ENCODE data around the gene ZFAND2B. TPM values are rescaled to one million over a fixed set of nuclear protein-coding genes. Genes with fewer than 3 reads are reported as not detected.

The ZFAND2B gene
- polyA plus RNA-seq, 1 of the 3 experiments (the other 2 are of a cell fraction) = 39.9 TPM

DNA sequence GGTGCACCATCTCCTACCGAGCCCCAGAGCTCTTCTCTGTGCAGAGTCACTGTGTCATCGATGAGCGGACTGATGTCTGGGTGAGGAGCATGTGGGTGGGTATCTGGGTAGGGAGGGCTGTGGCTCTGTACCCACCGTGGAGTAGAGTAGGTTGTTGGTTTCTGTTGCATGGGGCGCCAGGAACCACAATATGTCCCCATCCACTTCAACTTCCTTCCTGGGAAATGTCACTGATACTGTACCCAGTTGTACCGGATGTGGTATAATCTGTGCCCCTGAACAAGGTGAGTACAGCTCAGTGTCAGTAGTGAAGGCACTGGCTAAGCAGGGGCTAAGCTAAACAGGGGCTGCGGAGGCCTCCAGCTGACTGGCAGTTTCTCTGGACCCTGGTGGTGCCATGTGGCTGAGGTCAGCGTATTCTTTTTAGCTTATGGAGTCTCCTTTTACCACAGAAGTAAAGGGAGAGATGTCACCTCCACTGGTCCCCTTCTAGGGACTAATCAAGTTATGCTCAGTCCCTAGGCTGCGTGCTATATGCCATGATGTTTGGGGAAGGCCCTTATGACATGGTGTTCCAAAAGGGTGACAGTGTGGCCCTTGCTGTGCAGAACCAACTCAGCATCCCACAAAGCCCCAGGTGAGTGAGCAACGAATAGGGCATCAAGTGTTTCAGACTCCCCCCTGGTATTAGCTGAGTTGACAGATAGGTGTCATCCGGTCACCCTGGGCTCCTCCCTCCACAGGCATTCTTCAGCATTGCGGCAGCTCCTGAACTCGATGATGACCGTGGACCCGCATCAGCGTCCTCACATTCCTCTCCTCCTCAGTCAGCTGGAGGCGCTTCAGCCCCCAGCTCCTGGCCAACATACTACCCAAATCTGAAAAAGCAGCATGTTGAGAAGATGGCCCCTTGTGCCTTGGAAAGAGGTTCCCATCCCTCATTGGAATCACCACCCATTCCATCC is 41.4 kb downstream of the ZFAND2B start (continued):
- TF ChIP-seq SMC3 (IDR thresholded peaks at IDR 0.05; ENCODE audit: low read depth, low read length) = no peak
- TF ChIP-seq, protein P1, sequence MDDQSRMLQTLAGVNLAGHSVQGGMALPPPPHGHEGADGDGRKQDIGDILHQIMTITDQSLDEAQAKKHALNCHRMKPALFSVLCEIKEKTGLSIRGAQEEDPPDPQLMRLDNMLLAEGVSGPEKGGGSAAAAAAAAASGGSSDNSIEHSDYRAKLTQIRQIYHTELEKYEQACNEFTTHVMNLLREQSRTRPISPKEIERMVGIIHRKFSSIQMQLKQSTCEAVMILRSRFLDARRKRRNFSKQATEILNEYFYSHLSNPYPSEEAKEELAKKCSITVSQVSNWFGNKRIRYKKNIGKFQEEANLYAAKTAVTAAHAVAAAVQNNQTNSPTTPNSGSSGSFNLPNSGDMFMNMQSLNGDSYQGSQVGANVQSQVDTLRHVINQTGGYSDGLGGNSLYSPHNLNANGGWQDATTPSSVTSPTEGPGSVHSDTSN (IDR thresholded peaks at IDR 0.05) = no peak

DNA sequence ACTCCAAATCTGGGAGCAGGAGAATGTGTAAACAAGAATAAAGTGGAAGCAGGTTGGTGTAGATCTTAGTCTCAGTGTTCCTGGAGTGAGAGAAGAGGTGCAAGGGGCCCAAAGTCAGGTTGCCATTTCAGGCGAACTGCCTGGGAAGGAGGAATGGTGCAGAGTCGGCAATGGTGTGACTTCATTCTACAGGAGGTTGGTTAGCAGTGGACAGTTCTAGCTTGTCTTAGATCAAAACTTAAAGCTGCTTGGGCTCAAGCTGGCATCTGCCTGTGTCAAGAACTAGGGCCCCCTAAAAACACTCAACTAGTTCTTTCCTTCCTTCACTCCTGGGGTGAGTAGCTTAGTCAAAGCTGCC is 42.2 kb downstream of the ZFAND2B start:
- H3K4me2 ChIP-seq = peak overlapping the region; percentile 34; the same call in 1 of the 2 replicates

More for the DNA sequence above, 42.2 kb downstream of the ZFAND2B start:
- H3K9me3 ChIP-seq = no peaks in the 10 kb centered on the region
- peak overlapping the region in 1 of 2 experiments; percentile 56; a peak in 1 of 4 replicates for H3K27ac ChIP-seq (ENCODE audit: low read depth in 2 of 2, low read length in 1 of 2)
- WGBS (ENCODE audit: low lambda C conversion rate) = 61% methylated on average over 2 of the region's 2 CpGs
- peaks cover 20% of the 10 kb centered on the region for H3K79me2 ChIP-seq (ENCODE audit: insufficient read depth)
- H3F3A ChIP-seq (replicated peaks; ENCODE audit: insufficient read depth) = peaks cover 19% of the 10 kb centered on the region
- H3K4me3 ChIP-seq (ENCODE audit: low read depth in 2 of 2, low read length in 1 of 2) = no peak overlapping the region
- no peak for TF ChIP-seq NRF1 (IDR thresholded peaks at IDR 0.05; ENCODE audit: low read depth, low read length)
- TF ChIP-seq, protein P2, sequence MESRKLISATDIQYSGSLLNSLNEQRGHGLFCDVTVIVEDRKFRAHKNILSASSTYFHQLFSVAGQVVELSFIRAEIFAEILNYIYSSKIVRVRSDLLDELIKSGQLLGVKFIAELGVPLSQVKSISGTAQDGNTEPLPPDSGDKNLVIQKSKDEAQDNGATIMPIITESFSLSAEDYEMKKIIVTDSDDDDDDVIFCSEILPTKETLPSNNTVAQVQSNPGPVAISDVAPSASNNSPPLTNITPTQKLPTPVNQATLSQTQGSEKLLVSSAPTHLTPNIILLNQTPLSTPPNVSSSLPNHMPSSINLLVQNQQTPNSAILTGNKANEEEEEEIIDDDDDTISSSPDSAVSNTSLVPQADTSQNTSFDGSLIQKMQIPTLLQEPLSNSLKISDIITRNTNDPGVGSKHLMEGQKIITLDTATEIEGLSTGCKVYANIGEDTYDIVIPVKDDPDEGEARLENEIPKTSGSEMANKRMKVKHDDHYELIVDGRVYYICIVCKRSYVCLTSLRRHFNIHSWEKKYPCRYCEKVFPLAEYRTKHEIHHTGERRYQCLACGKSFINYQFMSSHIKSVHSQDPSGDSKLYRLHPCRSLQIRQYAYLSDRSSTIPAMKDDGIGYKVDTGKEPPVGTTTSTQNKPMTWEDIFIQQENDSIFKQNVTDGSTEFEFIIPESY (IDR thresholded peaks at IDR 0.05; ENCODE audit: borderline replicate concordance, low read depth) = no peak
- TF ChIP-seq, protein P3, sequence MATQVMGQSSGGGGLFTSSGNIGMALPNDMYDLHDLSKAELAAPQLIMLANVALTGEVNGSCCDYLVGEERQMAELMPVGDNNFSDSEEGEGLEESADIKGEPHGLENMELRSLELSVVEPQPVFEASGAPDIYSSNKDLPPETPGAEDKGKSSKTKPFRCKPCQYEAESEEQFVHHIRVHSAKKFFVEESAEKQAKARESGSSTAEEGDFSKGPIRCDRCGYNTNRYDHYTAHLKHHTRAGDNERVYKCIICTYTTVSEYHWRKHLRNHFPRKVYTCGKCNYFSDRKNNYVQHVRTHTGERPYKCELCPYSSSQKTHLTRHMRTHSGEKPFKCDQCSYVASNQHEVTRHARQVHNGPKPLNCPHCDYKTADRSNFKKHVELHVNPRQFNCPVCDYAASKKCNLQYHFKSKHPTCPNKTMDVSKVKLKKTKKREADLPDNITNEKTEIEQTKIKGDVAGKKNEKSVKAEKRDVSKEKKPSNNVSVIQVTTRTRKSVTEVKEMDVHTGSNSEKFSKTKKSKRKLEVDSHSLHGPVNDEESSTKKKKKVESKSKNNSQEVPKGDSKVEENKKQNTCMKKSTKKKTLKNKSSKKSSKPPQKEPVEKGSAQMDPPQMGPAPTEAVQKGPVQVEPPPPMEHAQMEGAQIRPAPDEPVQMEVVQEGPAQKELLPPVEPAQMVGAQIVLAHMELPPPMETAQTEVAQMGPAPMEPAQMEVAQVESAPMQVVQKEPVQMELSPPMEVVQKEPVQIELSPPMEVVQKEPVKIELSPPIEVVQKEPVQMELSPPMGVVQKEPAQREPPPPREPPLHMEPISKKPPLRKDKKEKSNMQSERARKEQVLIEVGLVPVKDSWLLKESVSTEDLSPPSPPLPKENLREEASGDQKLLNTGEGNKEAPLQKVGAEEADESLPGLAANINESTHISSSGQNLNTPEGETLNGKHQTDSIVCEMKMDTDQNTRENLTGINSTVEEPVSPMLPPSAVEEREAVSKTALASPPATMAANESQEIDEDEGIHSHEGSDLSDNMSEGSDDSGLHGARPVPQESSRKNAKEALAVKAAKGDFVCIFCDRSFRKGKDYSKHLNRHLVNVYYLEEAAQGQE (IDR thresholded peaks at IDR 0.05; ENCODE audit: low read depth, low read length) = no peak
- ChIA-PET POLR2A (interaction anchor here (1.3 kb wide), 1 partner anchor 579 kb away, joined by 3 read pairs; no protein-coding TSS in a partner anchor), CTCF (interaction anchor here (0.9 to 3.5 kb wide), 7 partner anchors 18 to 129 kb away, joined by 3 to 19 read pairs (median 5); no protein-coding TSS in a partner anchor)
- H4K20me1 ChIP-seq (ENCODE audit: insufficient read depth) = no peaks in the 10 kb centered on the region
- H3K9me2 ChIP-seq = no peaks in the 10 kb centered on the region
- H2AFZ ChIP-seq (ENCODE audit: low read depth) = no peak overlapping the region
- peaks cover 6 to 16% of the 10 kb centered on the region in 2 experiments for H3K36me3 ChIP-seq (replicated peaks in 1 of 2; ENCODE audit: control insufficient read depth in 1 of 2, insufficient read depth in 2 of 2, low read length in 1 of 2)
- no peak for DNase-seq
- peaks cover 19 to 36% of the 10 kb centered on the region in 2 experiments for H3K4me1 ChIP-seq (ENCODE audit: control insufficient read depth in 1 of 2, insufficient read depth in 2 of 2, low read depth in 1 of 2, low read length in 1 of 2)
- H3K9ac ChIP-seq = no peak overlapping the region; the same call in 1 of the 2 replicates
- H3K27me3 ChIP-seq (ENCODE audit: insufficient read depth) = 0 out of 2 replicates have a peak, but pooled peaks cover 7% of the 10 kb centered on the region

All from SK-N-SH (cell line).